Activated CD4-positive, alpha-beta T cell treated with anti-CD3 and anti-CD28 coated beads, Interleukin-2, amount 10 ng/mL, durations not matched to agents 24 days and 14 days (primary cell): ENCODE results near the gene CIITA. TPM values are rescaled to one million over a fixed set of nuclear protein-coding genes. Genes with fewer than 3 reads are reported as not detected.

ENCODE experiments used
- DNase-seq: peaks from one replicate; pipeline ENCODE4 v3.0.0; 2022
- H3K27ac Mint-ChIP-seq: one replicate; pipeline ENCODE4 v1.8.0; 2022; ENCODE audit warnings: mild to moderate bottlenecking, mixed read lengths
- H3K27me3 Mint-ChIP-seq: one replicate; pipeline ENCODE4 v1.8.0; 2022; ENCODE audit warnings: mixed read lengths
- H3K36me3 Mint-ChIP-seq: one replicate; pipeline ENCODE4 v1.8.0; 2022; ENCODE audit warnings: low read depth, mild to moderate bottlenecking, mixed read lengths
- H3K4me1 Mint-ChIP-seq: one replicate; pipeline ENCODE4 v1.8.0; 2021; ENCODE audit warnings: mixed read lengths
- H3K4me3 Mint-ChIP-seq: one replicate; pipeline ENCODE4 v1.8.0; 2022; ENCODE audit warnings: mild to moderate bottlenecking, moderate library complexity, mixed read lengths
- H3K9me3 Mint-ChIP-seq: one replicate; pipeline ENCODE4 v1.8.0; 2021; ENCODE audit warnings: mixed read lengths
- intact Hi-C: fragments of 100-400 bp; cut with micrococcal nuclease; formaldehyde crosslinking; loops from one replicate; pipeline ENCODE4 v1.15.1; 2023
- total RNA-seq: library from RNA; stranded (reverse); gene quantifications from 2 replicates; pipeline ENCODE4 v1.2.3, GENCODE V29; 2022

The CIITA gene
- total RNA-seq, 1 donor from 2014 or later = 5.0 TPM

DNA sequence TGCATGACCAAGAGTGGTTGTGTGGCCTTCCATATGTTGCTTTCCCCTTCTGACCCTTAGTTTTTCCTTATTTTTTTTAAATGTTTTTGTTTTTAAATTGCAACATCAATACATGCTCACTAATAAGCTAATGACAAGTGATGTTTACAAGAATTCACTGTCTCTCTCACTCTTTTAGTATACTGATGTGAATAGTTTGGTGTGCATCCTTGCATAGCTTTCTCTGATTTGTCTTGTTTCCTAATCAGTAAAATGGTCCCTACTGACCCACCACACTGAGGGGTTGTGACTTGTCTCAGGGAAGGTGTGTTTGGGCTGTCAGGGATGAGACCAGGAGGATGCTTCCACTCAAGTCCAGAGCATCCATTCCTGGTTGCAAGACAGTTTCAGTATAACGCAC, 26.0 kb downstream of the CIITA start:
- intact Hi-C loops = no loop called here
- peaks cover 33% of the 10 kb centered on the region for H3K36me3 Mint-ChIP-seq
- peaks cover 7% of the 10 kb centered on the region for H3K9me3 Mint-ChIP-seq
- H3K27ac Mint-ChIP-seq = no peak overlapping the region
- DNase-seq = no peak
- no peaks in the 10 kb centered on the region for H3K27me3 Mint-ChIP-seq
- H3K4me3 Mint-ChIP-seq = no peak overlapping the region
- no peaks in the 10 kb centered on the region for H3K4me1 Mint-ChIP-seq

GRCh38 chr16:10906482-10906881, 29.5 kb downstream of the CIITA start:
- Mint-ChIP-seq H3K36me3 (peaks cover 26% of the 10 kb centered on the region), H3K9me3 (peaks cover 7% of the 10 kb centered on the region)

DNA sequence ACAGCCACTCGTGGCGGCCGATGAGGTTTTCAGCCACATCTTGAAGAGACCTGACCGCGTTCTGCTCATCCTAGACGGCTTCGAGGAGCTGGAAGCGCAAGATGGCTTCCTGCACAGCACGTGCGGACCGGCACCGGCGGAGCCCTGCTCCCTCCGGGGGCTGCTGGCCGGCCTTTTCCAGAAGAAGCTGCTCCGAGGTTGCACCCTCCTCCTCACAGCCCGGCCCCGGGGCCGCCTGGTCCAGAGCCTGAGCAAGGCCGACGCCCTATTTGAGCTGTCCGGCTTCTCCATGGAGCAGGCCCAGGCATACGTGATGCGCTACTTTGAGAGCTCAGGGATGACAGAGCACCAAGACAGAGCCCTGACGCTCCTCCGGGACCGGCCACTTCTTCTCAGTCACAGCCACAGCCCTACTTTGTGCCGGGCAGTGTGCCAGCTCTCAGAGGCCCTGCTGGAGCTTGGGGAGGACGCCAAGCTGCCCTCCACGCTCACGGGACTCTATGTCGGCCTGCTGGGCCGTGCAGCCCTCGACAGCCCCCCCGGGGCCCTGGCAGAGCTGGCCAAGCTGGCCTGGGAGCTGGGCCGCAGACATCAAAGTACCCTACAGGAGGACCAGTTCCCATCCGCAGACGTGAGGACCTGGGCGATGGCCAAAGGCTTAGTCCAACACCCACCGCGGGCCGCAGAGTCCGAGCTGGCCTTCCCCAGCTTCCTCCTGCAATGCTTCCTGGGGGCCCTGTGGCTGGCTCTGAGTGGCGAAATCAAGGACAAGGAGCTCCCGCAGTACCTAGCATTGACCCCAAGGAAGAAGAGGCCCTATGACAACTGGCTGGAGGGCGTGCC, 30.1 kb downstream of the CIITA start:
- H3K9me3 Mint-ChIP-seq = peaks cover 7% of the 10 kb centered on the region
- H3K4me1 Mint-ChIP-seq = no peaks in the 10 kb centered on the region
- H3K27ac Mint-ChIP-seq = no peak overlapping the region
- DNase-seq = no peak
- intact Hi-C loops = no loop called here
- peaks cover 26% of the 10 kb centered on the region for H3K36me3 Mint-ChIP-seq
- H3K4me3 Mint-ChIP-seq = no peak overlapping the region
- H3K27me3 Mint-ChIP-seq = peaks cover 2% of the 10 kb centered on the region

More at GRCh38 chr16:10906482-10906881, 29.5 kb downstream of the CIITA start:
- intact Hi-C loops = no loop called here
- no peak overlapping the region for H3K4me3 Mint-ChIP-seq
- no peaks in the 10 kb centered on the region for H3K4me1 Mint-ChIP-seq
- H3K27ac Mint-ChIP-seq = no peak overlapping the region
- H3K27me3 Mint-ChIP-seq = no peaks in the 10 kb centered on the region
- DNase-seq = no peak

DNA sequence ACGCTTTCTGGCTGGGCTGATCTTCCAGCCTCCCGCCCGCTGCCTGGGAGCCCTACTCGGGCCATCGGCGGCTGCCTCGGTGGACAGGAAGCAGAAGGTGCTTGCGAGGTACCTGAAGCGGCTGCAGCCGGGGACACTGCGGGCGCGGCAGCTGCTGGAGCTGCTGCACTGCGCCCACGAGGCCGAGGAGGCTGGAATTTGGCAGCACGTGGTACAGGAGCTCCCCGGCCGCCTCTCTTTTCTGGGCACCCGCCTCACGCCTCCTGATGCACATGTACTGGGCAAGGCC, 30.7 kb downstream of the CIITA start:
- H3K27ac Mint-ChIP-seq = no peak overlapping the region
- intact Hi-C loops = no loop called here
- peaks cover 4% of the 10 kb centered on the region for H3K9me3 Mint-ChIP-seq
- H3K27me3 Mint-ChIP-seq = peaks cover 2% of the 10 kb centered on the region
- no peaks in the 10 kb centered on the region for H3K4me1 Mint-ChIP-seq
- peaks cover 23% of the 10 kb centered on the region for H3K36me3 Mint-ChIP-seq
- no peak overlapping the region for H3K4me3 Mint-ChIP-seq
- DNase-seq = no peak

DNA sequence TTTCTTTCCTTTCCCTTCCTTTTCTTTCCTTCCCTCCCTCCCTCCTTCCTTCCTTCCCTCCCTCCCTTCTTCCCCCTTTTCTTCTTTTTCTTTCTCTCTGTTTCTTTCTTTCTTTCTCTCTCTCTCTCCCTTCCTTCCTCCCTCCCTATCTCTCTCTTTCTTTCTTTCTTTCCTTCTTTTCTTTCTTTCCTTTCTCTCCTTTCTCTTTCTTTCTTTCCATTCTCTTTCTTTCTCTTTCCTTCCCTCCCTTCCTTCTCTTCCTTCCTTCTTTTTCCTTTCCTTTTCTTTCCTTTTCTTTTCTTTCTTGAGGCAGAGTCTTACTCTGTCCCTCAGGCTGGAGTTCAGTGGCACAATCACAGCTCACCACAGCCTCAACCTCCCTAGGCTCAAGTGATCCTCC, 34.3 kb downstream of the CIITA start:
- peaks cover 4% of the 10 kb centered on the region for H3K27me3 Mint-ChIP-seq
- peaks cover 8% of the 10 kb centered on the region for H3K36me3 Mint-ChIP-seq
- no peak for DNase-seq
- intact Hi-C loops = no loop called here
- no peak overlapping the region for H3K27ac Mint-ChIP-seq
- H3K4me1 Mint-ChIP-seq = peaks cover 11% of the 10 kb centered on the region
- no peak overlapping the region for H3K4me3 Mint-ChIP-seq
- no peaks in the 10 kb centered on the region for H3K9me3 Mint-ChIP-seq

- DNase-seq = no peak
- no peaks in the 10 kb centered on the region for H3K9me3 Mint-ChIP-seq
- peaks cover 6% of the 10 kb centered on the region for H3K27me3 Mint-ChIP-seq
- H3K4me1 Mint-ChIP-seq = peaks cover 18% of the 10 kb centered on the region
- H3K36me3 Mint-ChIP-seq = peaks cover 2% of the 10 kb centered on the region
- no peak overlapping the region for H3K27ac Mint-ChIP-seq
- no peak overlapping the region for H3K4me3 Mint-ChIP-seq
- intact Hi-C loops = loop anchor here (5.0 kb wide), 1 partner anchor 79 kb away; no protein-coding TSS in a partner anchor
Measured at GRCh38 chr16:10916534-10916933, 39.5 kb downstream of the CIITA start.

GRCh38 chr16:10918294-10919002, 41.4 kb downstream of the CIITA start:
- no peak overlapping the region for H3K4me3 Mint-ChIP-seq
- no peaks in the 10 kb centered on the region for H3K9me3 Mint-ChIP-seq
- intact Hi-C loops = loop anchor here (1.0 to 5.0 kb wide), 3 partner anchors 81 to 404 kb away; no protein-coding TSS in a partner anchor
- H3K4me1 Mint-ChIP-seq = peaks cover 18% of the 10 kb centered on the region
- H3K27me3 Mint-ChIP-seq = peaks cover 4% of the 10 kb centered on the region
- no peak overlapping the region for H3K27ac Mint-ChIP-seq
- H3K36me3 Mint-ChIP-seq = peaks cover 2% of the 10 kb centered on the region
- DNase-seq = peak; percentile 94

DNA sequence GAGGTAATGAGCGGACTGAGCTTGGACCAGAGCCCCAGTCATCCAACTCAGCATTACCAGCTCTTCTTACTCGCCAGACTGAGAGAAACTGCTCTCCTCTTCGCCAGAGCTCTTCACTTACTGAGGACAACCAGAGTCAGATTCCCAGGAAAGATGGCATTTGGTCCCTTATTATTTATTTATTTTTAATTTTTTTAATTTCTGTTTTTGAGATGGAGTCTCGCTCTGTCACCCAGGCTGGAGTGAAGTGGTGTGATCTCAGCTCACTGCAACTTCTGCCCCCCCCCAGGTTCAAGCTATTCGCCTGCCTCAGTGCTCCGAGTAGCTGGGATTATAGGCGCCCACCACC, 42.0 kb downstream of the CIITA start:
- DNase-seq = no peak
- H3K9me3 Mint-ChIP-seq = no peaks in the 10 kb centered on the region
- no peak overlapping the region for H3K27ac Mint-ChIP-seq
- H3K27me3 Mint-ChIP-seq = peaks cover 2% of the 10 kb centered on the region
- peaks cover 2% of the 10 kb centered on the region for H3K36me3 Mint-ChIP-seq
- H3K4me3 Mint-ChIP-seq = no peak overlapping the region
- intact Hi-C loops = loop anchor here (2.0 to 5.0 kb wide), 2 partner anchors 82 to 404 kb away; no protein-coding TSS in a partner anchor
- H3K4me1 Mint-ChIP-seq = peaks cover 18% of the 10 kb centered on the region

- H3K36me3 Mint-ChIP-seq = peaks cover 9% of the 10 kb centered on the region
- H3K27ac Mint-ChIP-seq = no peak overlapping the region
- no peak for DNase-seq
- intact Hi-C loops = no loop called here
- no peaks in the 10 kb centered on the region for H3K9me3 Mint-ChIP-seq
- H3K27me3 Mint-ChIP-seq = peaks cover 2% of the 10 kb centered on the region
- H3K4me3 Mint-ChIP-seq = no peak overlapping the region
- peaks cover 9% of the 10 kb centered on the region for H3K4me1 Mint-ChIP-seq
Measured at GRCh38 chr16:10920726-10921427, 43.9 kb downstream of the CIITA start.

DNA sequence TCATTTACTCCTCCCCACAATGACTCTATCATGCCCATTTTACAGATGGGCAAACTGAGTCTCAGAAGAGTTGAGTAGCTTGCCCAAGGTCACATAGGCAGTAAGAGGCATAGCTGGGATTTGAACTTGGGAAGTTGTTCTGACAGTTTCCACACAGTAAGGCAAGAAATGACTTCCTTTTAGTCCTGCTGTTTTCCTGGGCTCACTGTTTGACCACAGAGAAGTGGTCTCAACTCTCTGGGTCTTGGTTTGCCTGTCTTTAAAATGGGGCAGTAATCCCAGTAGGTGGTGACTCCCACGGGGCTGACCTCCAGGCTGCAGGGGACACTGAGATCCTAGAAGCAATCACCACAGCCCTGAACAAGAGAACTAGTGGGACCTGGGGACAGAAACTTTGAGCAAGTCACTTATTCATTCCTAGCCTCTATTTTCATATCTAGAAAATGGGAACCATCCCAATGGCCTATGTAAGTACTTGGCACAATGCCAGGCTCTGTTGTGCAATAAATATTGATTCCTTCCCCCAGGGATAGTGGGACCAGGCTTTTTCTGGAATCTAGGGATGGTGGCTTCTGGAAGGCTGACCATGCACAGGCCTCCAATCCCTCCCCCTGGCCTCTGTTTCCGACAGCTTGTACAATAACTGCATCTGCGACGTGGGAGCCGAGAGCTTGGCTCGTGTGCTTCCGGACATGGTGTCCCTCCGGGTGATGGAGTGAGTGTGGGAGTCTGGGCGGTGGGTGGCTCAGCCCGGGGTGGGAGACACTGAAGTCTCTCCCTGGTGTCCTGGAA, 44.7 kb downstream of the CIITA start:
- H3K27me3 Mint-ChIP-seq = peaks cover 2% of the 10 kb centered on the region
- peaks cover 12% of the 10 kb centered on the region for H3K36me3 Mint-ChIP-seq
- H3K4me1 Mint-ChIP-seq = peaks cover 4% of the 10 kb centered on the region
- H3K4me3 Mint-ChIP-seq = no peak overlapping the region
- no peak for DNase-seq
- H3K27ac Mint-ChIP-seq = no peak overlapping the region
- intact Hi-C loops = no loop called here
- H3K9me3 Mint-ChIP-seq = no peaks in the 10 kb centered on the region

- no peak overlapping the region for H3K4me3 Mint-ChIP-seq
- H3K27ac Mint-ChIP-seq = no peak overlapping the region
- H3K9me3 Mint-ChIP-seq = no peaks in the 10 kb centered on the region
- no peak for DNase-seq
- H3K27me3 Mint-ChIP-seq = peaks cover 2% of the 10 kb centered on the region
- intact Hi-C loops = no loop called here
- H3K4me1 Mint-ChIP-seq = peaks cover 4% of the 10 kb centered on the region
- H3K36me3 Mint-ChIP-seq = peaks cover 17% of the 10 kb centered on the region
Measured at GRCh38 chr16:10922328-10923145, 45.5 kb downstream of the CIITA start.

DNA sequence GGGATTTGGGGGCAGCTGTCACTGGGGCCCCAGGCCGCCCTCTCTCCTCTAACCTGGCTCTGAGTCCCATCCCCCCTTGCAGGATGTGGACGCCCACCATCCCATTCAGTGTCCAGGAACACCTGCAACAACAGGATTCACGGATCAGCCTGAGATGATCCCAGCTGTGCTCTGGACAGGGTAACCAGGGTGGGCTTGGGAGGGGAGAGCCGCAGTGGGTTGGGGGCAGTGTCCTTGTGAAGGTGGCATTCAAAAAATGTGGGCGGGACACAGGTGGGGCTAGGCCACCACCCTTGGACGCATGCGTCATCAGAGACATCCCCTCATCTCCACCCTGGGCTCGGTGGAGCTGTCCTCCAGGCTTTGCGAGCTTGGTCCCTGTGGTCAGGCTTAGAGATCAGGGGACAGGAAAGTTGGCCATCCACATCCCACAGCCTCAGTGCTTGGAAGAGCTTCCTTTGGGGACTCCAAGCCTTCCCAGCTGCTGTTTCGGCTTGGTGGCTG, 46.2 kb downstream of the CIITA start:
- intact Hi-C loops = no loop called here
- no peak overlapping the region for H3K4me3 Mint-ChIP-seq
- no peaks in the 10 kb centered on the region for H3K27me3 Mint-ChIP-seq
- no peaks in the 10 kb centered on the region for H3K9me3 Mint-ChIP-seq
- H3K4me1 Mint-ChIP-seq = peaks cover 4% of the 10 kb centered on the region
- DNase-seq = no peak
- H3K36me3 Mint-ChIP-seq = peaks cover 24% of the 10 kb centered on the region
- H3K27ac Mint-ChIP-seq = no peak overlapping the region
